Brain microvascular endothelial cell (primary cell): ENCODE results near the gene REC8.
A peak's percentile ranks its signal among the peaks of the same experiment; 100 is the strongest.

Experiments used
- DNase-seq: peaks from one replicate; pipeline ENCODE4 v3.0.0-alpha.2; 2020
- H3K27ac ChIP-seq: fragments of 250-450 bp; sonication (Bioruptor Pico); 2 replicates; pipeline ENCODE4 v1.5.1; 2020; ENCODE audit warnings: mild to moderate bottlenecking, moderate library complexity
- H3K27me3 ChIP-seq: fragments of 250-450 bp; sonication (Bioruptor Pico); replicated peaks from 2 replicates; pipeline ENCODE4 v1.5.1; 2020; ENCODE audit warnings: mild to moderate bottlenecking
- H3K36me3 ChIP-seq: fragments of 250-450 bp; sonication (Bioruptor Pico); replicated peaks from 2 replicates; pipeline ENCODE4 v1.5.1; 2020; ENCODE audit warnings: mild to moderate bottlenecking
- H3K4me3 ChIP-seq: 2 replicates; pipeline ENCODE4 v1.5.1; 2011; ENCODE audit warnings: low read depth, mild to moderate bottlenecking, control low read depth, low read length, moderate library complexity
- CTCF ChIP-seq: IDR thresholded peaks from 2 replicates; pipeline ENCODE4 v1.5.1; 2011; ENCODE audit warnings: low read depth, mild to moderate bottlenecking, moderate library complexity, low read length, control low read depth, inconsistent platforms; ENCODE audit errors: missing control alignments
- in situ Hi-C: cut with HindIII; loops from 2 replicates; pipeline ENCODE4 v1.10.0; 2017; ENCODE audit warnings: low sequenced_read_pairs, low pct_ligation_motif_present

Gene REC8

DNA sequence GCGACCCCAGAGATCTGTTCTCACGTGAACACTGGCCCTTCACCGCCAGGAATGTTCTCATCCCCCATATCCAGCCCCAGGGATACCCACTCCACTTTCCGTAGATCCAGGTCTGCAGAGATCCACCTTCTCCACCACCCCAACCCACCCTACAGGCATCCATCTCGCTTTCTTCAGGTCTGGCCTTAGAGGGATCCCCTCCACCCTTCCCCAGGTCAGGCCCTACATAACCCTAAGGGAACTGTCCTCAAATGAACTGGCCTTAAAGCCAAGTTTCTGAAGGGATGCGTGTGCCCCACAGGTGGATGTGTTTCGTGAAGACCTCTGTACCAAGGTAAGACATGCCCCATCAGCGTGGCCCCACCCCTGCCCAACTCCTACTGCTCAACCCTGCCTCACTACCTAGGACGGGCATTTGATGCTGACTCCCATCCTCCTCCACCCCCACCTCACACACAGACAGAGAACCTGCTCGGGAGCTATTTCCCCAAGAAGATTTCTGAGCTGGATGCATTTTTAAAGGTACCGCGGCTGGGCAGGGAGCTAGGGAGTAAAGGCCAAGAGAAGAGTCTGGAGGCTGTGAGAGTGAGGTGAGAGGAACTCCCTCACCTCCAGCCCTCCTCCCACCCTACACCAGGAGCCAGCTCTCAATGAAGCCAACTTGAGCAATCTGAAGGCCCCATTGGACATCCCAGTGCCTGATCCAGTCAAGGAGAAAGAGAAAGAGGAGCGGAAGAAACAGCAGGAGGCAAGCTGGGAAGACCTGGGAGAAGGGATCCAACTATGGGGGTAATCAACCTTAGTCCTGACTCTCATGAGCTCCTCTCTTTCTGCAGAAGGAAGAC lies 35.0 kb upstream of the REC8 start:
- no peaks in the 10 kb centered on the region for H3K27me3 ChIP-seq
- no peak for TF ChIP-seq CTCF
- DNase-seq: no peak
- in situ Hi-C loops: no loop called here
- H3K27ac ChIP-seq: no peak overlapping the region
- H3K4me3 ChIP-seq: peak overlapping the region; percentile 77
- peaks cover 11% of the 10 kb centered on the region for H3K36me3 ChIP-seq

DNA sequence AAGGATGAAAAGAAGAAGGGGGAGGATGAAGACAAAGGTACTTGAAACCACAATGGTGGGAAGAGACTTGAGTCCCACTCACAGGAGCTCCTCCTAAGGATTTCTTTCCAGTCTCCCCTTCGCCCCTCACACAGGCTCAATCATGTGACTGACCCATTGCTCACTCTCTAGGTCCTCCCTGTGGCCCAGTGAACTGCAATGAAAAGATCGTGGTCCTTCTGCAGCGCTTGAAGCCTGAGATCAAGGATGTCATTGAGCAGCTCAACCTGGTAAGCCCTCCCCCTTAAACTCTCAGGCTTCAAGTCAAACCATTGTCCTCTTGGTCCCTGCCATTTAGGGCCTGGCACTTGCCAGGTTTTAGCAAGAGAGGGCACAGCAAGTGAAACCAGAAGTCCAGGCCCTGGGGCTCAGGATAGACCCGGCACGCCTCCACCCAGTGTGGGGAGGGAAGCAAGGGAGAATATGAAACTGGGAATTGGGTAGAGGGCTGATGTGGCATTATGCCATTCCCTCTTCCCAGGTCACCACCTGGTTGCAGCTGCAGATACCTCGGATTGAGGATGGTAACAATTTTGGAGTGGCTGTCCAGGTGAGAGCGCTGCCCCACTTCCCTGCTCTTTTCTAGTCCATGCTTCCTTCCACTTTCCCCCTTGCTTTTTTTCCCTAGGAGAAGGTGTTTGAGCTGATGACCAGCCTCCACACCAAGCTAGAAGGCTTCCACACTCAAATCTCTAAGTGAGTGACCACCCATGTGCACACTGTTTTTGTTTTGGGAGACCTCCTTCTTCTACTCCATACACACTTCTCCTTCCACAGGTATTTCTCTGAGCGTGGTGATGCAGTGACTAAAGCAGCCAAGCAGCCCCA lies 34.1 kb upstream of the REC8 start:
- no peaks in the 10 kb centered on the region for H3K27me3 ChIP-seq
- peaks cover 11% of the 10 kb centered on the region for H3K36me3 ChIP-seq
- H3K27ac ChIP-seq: no peak overlapping the region
- no peak overlapping the region for H3K4me3 ChIP-seq
- DNase-seq: no peak
- in situ Hi-C loops: no loop called here
- TF ChIP-seq CTCF: no peak

DNA sequence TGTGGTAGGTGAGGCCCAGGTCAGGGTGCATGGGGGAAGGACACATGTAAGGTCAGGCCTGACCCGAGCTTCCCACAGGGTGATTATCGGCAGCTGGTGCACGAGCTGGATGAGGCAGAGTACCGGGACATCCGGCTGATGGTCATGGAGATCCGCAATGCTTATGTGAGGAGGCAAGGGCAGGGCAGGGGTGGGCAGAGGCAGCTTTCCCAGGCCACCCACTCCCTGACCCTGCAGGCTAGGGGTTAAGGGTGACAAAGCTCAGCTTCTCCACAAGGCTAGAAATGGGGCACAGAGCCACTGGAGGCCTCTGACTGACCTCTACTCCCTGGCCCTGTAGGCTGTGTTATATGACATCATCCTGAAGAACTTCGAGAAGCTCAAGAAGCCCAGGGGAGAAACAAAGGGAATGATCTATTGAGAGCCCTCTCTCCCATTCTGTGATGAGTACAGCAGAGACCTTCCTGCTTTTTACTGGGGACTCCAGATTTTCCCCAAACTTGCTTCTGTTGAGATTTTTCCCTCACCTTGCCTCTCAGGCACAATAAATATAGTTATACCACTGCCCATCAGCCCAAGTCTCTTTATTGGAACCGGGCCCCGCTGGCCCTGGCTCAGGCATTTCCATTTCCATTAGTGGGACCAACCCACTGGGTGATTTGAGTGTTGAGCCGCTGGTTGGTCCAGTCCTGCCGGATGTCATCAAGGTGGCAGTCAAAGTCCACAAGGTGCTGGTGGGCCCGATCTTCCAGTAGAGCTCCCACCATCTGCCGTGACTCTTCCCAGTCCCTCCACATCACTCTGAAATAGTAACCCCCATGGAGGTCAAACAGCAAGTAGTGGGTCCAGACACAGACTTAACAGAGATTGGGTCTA lies 33.2 kb upstream of the REC8 start:
- Histone ChIP-seq H3K27ac (no peak overlapping the region), H3K4me3 (no peak overlapping the region), H3K27me3 (no peaks in the 10 kb centered on the region), H3K36me3 (peaks cover 11% of the 10 kb centered on the region)
- in situ Hi-C loops: no loop called here
- DNase-seq: no peak
- no peak for TF ChIP-seq CTCF

- Histone ChIP-seq H3K4me3 (no peak overlapping the region), H3K27me3 (no peaks in the 10 kb centered on the region), H3K27ac (no peak overlapping the region), H3K36me3 (peaks cover 16% of the 10 kb centered on the region)
- in situ Hi-C loops: no loop called here
- no peak for TF ChIP-seq CTCF
- no peak for DNase-seq
Observed at GRCh38 chr14:24139272-24139934, 32.5 kb upstream of the REC8 start.
